ENCODE results near the gene PAX8.

Gene PAX8

DNA sequence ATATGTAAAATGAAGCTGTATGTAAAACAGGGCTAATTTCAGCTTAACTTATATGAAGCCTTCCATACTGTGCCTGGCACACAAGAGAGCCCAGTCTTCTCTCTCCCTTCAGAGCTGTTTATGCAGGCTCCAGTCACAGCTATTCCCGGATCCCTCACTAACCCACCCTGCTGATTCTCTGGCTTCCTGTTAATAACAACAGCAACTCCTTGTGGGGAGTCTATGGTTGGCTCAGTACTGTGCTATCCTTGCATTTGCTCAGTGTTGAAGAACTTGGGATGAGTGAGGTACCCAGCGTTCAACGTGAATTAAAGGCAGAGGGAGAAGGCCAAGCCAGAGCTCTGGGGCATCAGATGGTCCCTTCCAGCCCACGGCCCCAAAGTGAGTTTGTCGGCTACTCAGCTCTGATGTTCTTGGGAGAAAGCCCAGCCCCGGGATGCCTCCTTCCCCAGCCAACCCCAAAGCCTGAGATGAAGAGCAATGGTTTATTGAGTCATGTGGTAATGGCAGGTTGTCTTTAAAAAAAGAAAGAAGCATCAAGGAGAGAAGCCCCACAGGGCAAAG lies 61.7 kb downstream of the PAX8 start:
- DNase-seq (ENCODE audit: low read depth in 1 of 2, low spot score in 1 of 2): no peak
- TF ChIP-seq JUND (IDR thresholded peaks at IDR 0.05; ENCODE audit: low read depth): no peak
- in situ Hi-C loops (cut with HindIII; ENCODE audit: low pct_unique_long_range_greater_than_20kb, low sequenced_read_pairs): no loop called here

GRCh38 chr2:113216321-113216720 lies 62.4 kb downstream of the PAX8 start:
- in situ Hi-C loops (cut with HindIII; ENCODE audit: low pct_unique_long_range_greater_than_20kb, low sequenced_read_pairs): no loop called here
- TF ChIP-seq JUND (IDR thresholded peaks at IDR 0.05; ENCODE audit: low read depth): no peak
- no peak for DNase-seq (ENCODE audit: low read depth in 1 of 2, low spot score in 1 of 2)

DNA sequence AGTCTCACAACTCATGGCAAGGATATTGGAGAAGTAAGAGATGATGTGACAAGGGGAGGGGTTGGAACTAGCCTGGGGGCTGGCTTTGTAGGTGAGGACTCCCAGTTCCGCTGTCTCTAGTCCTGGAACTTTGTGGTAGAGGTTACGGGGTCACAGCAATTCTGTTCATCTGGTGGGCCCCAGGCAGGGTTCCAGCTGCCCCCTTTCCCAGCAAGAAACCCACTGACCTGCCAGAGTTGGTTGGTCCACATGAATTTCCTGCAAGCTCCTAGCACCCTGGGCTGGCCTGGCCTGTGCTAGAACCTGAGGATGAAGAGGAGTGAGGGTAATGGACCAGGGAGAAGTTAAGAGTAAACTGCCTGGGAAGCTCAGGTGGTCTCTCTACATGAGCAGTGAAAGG lies 63.7 kb downstream of the PAX8 start:
- DNase-seq (ENCODE audit: low read depth in 1 of 2, low spot score in 1 of 2): no peak
- in situ Hi-C loops (cut with HindIII; ENCODE audit: low pct_unique_long_range_greater_than_20kb, low sequenced_read_pairs): no loop called here
- TF ChIP-seq JUND (IDR thresholded peaks at IDR 0.05; ENCODE audit: low read depth): no peak

DNA sequence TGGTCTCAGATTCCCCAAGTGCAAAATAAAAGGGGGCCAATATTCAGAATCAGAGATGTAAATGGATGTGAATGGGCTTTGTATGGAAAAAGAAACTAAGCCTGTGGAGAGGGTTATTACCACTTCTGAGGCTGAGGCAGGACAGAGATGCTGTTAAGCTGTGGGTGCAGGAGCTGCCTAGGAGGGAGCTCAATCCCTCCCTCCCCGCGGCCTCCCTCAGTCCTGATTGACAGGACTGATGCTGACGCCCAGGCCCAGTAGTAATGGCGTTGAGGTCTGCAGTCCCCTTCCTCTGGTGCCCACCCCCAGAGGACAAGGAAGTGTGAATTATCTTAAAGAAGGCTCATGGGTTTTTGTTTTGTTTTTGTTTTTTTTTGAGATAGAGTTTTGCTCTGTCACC lies 64.6 kb downstream of the PAX8 start:
- in situ Hi-C loops (cut with HindIII; ENCODE audit: low pct_unique_long_range_greater_than_20kb, low sequenced_read_pairs): no loop called here
- no peak for TF ChIP-seq JUND (IDR thresholded peaks at IDR 0.05; ENCODE audit: low read depth)
- no peak for DNase-seq (ENCODE audit: low read depth in 1 of 2, low spot score in 1 of 2)

GRCh38 chr2:113213061-113213930 lies 65.4 kb downstream of the PAX8 start:
- no peak for TF ChIP-seq JUND (IDR thresholded peaks at IDR 0.05; ENCODE audit: low read depth)
- in situ Hi-C loops (cut with HindIII; ENCODE audit: low pct_unique_long_range_greater_than_20kb, low sequenced_read_pairs): no loop called here
- no peak for DNase-seq (ENCODE audit: low read depth in 1 of 2, low spot score in 1 of 2)

GRCh38 chr2:113212245-113213060 lies 66.3 kb downstream of the PAX8 start:
- no peak for TF ChIP-seq JUND (IDR thresholded peaks at IDR 0.05; ENCODE audit: low read depth)
- DNase-seq (ENCODE audit: low read depth in 1 of 2, low spot score in 1 of 2): no peak
- in situ Hi-C loops (cut with HindIII; ENCODE audit: low pct_unique_long_range_greater_than_20kb, low sequenced_read_pairs): no loop called here

DNA sequence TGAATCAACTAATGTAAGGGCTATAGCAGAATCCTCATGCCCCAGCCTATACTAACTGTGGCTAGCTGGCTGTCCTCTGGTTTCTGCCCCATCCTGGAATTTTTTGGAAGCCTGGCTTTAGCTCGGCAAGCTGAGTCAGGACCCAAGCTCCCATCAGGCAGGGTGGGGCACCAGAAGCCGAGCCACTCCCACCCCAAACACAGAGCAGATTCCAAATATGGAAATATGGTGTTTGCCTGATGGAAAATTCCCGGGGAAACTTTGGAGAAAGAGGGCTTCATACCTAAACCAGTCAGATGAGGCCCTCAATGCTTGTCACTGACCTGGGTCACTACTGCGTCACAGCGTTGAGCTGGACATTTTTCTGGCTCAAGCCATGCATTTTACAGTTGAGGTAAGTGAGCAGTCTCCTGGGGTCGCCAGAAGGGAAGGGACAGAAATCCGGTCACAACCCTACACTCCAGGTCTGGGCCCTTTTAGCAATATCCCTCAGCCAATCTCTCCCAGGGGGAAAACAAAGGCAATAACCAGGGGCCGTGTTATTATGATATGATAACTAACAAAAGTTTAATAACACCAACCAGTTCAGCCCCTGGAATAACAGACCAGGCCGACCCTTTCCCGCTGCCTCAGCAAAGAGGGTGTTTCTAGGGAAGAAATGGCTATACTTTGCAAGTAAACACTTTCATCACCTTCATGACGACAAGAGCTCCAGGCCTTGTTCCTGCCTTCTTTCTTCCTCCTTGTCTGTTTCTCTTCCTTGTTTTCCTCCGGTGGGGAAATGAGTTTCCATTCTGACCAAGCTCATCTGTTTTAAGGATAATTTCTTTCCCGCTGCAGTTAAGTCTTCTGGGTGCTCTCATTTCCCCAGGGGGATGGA lies 67.3 kb downstream of the PAX8 start:
- no peak for DNase-seq (ENCODE audit: low read depth in 1 of 2, low spot score in 1 of 2)
- in situ Hi-C loops (cut with HindIII; ENCODE audit: low pct_unique_long_range_greater_than_20kb, low sequenced_read_pairs): no loop called here
- TF ChIP-seq JUND (IDR thresholded peaks at IDR 0.05; ENCODE audit: low read depth): no peak

DNA sequence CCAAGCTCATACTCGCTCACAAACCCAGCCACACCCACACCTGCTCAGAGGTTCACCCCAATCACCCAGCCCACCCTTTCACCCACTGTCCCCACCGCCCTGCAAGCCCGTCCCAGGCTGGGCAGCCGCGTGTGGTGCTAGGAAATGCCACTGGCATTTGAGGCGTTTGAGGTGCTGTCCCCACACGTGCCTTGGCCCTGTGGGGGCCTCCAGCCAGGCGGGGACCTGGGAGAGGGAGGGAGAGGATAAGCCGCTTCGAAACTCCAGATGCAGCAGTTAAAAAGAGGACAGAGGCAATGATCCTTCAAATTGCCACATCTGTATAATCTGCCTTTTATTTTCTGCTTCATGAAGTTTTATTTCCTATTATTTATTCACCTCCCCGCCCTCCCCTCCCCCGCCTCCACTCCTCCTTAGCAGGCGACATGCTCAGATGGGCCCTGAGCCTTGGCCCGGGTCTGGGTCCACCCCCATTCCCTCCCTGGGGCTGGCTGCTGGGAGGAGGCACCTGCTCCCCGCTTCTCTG lies 69.0 kb downstream of the PAX8 start:
- no peak for DNase-seq (ENCODE audit: low read depth in 1 of 2, low spot score in 1 of 2)
- in situ Hi-C loops (cut with HindIII; ENCODE audit: low pct_unique_long_range_greater_than_20kb, low sequenced_read_pairs): no loop called here
- TF ChIP-seq JUND (IDR thresholded peaks at IDR 0.05; ENCODE audit: low read depth): no peak

- no peak for DNase-seq (ENCODE audit: low read depth in 1 of 2, low spot score in 1 of 2)
- in situ Hi-C loops (cut with HindIII; ENCODE audit: low pct_unique_long_range_greater_than_20kb, low sequenced_read_pairs): no loop called here
- TF ChIP-seq JUND (IDR thresholded peaks at IDR 0.05; ENCODE audit: low read depth): no peak
Observed at GRCh38 chr2:113209011-113209645, 69.6 kb downstream of the PAX8 start.

- DNase-seq (ENCODE audit: low read depth in 1 of 2, low spot score in 1 of 2): no peak
- in situ Hi-C loops (cut with HindIII; ENCODE audit: low pct_unique_long_range_greater_than_20kb, low sequenced_read_pairs): no loop called here
Observed at GRCh38 chr2:113208396-113208795, 70.3 kb downstream of the PAX8 start.

GRCh38 chr2:113207021-113207420 lies 71.7 kb downstream of the PAX8 start:
- no peak for TF ChIP-seq JUND (IDR thresholded peaks at IDR 0.05; ENCODE audit: low read depth)
- in situ Hi-C loops (cut with HindIII; ENCODE audit: low pct_unique_long_range_greater_than_20kb, low sequenced_read_pairs): no loop called here

More at GRCh38 chr2:113208396-113208795, 70.3 kb downstream of the PAX8 start:
- TF ChIP-seq JUND (IDR thresholded peaks at IDR 0.05; ENCODE audit: low read depth): no peak

More at GRCh38 chr2:113207021-113207420, 71.7 kb downstream of the PAX8 start:
- DNase-seq (ENCODE audit: low read depth in 1 of 2, low spot score in 1 of 2): no peak

Data from T47D (cell line).